Measurements from ENCODE around the gene P2RY14.
A peak's percentile ranks its signal among the peaks of the same experiment; 100 is the strongest.
"Not testable (repeated sequence)": the region's sequence is repeated elsewhere in the genome, so short reads cannot be mapped to it uniquely, and the experiment has no call there.

P2RY14 gene

DNA sequence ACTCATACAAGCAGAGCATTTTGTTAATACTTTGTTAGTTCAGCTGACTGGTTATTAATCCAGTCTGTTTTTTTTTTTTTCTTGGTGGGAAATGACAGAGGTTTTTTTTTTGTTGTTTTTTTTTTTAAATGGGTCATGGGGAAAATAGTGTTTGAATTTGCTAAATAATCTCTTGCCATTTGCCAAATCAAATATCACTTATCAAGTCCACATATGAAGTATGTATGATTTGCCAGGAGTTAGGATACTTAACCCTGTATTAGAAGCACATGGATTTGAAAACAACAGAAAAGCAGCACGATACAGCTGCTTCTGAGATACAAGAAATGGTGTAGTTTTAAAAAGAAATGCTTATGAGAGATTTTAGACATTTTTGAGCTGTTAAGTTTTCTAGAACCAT lies 21.6 kb downstream of the P2RY14 start:
- FAIRE-seq, result no peak

DNA sequence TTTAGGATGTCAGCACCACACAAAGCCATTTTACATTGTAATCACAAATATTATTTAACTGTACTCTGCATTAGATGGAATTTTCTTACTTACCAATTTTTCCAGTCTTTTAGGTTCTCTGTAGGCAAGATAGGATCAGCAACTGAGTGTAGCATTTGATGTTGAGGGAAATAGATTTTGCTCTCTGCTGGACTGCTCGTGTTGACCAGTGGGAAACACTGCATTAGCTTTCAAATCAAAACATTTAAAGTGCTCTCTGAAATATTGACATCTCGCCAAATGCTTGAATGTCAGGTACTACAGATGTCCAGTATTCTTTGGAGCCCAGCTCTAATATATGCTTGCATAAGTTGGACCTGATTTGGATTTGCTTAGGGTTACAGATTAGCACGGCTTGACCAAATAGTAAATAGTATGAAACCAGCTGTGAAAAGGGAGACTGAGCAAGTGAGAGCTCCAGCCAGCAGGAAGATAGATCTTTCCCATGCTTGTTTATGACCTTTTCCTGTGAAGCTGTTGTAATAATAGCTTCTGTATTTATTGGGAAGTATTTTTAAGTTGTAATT lies 29.5 kb downstream of the P2RY14 start:
- FAIRE-seq, result no peak

GRCh38 chr3:151242006-151242405 lies 36.3 kb downstream of the P2RY14 start:
- FAIRE-seq, result not testable (repeated sequence)

- peak; percentile 40 for FAIRE-seq
Measured at GRCh38 chr3:151236736-151237135, 41.6 kb downstream of the P2RY14 start.

- FAIRE-seq, result no peak
Measured at GRCh38 chr3:151236316-151236715, 42.0 kb downstream of the P2RY14 start.

DNA sequence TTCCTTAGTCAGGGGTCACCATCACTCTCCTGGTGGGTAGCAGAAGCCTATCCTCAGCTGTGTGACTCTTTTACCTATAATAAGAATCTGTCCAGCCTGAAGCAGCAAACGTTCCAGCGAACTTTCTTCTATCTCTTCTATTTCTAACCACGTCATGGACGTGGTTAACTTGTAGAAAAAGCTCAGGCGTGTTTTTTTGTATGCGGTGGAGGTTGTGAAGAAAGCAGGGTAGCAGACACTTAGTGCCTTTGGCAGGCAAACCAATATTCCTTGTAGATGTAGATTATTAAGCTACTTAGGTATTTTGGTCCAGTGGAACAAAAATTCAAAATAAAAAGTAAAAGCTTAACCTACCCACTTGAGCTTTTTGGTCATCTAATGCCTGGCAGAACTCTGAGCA lies 43.5 kb downstream of the P2RY14 start:
- no peak for FAIRE-seq

DNA sequence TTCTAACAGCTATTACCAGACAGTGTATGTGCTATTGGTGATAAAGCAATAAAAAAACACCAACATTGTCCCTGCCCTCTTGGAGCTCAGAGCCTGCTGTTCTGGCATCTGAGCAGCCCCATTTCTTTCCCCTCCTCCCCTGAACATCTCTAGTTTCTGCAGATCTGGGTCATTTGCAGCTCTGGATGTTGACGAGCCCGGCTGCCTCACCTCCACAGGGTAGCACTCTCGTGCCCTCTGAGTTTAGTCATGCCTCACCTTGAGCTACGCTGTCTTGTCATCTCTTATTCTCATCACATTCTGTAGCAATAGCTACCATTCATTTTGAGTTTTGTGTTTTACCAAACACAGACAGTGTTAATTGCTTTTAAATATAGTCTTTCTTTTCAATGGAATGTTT lies 45.4 kb downstream of the P2RY14 start:
- FAIRE-seq, result no peak

DNA sequence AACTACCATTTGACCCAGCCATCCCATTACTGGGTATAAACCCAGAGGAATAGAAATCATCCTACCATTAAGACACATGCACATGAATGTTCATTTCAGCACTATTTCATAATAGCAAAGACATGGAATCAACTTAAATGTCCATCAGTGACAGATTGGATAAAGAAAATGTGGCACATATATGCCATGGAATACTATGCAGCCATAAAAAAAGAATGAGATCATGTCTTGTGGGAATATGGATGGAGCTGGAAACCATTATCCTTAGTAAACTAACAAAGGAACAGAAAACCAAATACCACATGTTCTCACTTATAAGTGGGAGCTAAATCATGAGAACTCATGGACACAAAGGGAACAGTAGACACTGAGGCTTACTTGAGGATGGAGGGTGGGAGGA lies 45.9 kb downstream of the P2RY14 start:
- FAIRE-seq, result not testable (repeated sequence)

DNA sequence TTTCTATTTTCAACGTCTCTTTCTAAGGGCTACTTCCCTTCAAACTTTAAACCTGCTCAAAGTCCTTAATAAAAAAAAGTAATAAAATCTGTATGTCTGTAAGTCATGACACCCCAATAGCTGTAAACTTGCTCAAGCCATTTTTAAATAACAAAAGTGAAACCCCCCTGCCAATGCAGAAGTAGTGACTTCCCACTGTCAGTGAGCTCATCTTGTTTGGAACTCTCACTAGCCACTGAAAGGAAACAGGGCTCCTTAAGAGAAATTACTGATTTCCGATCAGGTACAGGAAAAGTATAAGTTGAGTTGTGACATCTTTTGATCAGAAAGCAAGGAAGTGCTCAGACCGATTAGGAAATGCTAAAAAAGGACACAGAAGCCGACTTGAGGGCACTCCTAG lies 47.7 kb downstream of the P2RY14 start:
- no peak for FAIRE-seq

DNA sequence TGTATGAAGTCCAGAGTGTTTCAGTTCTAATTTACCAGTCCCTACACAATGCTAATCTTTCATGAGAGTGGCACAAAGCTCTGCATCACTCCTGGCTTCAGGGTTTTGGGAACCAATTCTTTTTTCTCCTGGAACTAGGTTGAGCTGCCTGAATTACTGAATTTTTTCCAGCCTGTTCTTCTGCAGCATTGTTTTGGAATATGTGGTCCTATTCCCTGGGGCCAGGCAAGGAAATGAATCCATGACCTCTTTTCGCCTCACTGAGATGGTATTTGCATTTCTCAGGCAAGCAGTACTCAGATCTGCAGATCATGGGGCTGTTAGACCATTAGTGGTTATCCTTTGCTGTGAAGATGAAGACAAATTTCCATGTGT lies 49.7 kb downstream of the P2RY14 start:
- no peak for FAIRE-seq

- FAIRE-seq, result peak; percentile 46
Measured at GRCh38 chr3:151227807-151228665, 50.3 kb downstream of the P2RY14 start.

DNA sequence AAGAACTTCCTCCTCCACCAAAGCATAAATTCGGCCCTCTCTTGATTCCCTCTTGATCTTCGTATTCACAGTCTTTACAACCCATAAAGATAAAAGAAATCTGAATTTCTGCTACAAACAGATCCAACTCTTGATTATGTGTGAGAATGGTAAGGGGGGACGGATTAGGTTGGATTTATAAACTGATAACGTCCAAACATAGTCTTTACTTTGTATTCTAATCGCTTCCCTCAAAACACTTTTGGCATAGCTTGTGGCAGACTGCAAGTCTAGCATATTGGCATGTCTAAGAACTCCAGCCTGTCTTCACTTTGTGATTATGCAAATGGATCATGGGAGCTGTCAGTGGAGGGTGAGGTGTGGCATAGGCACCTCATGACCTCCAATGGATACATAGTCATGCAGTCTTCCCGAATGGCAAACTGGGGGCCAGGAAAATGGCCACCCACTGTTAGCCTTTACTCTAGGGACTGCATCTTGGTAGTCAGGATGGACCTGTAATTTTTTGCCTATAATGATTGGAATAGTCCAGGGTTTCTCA lies 51.0 kb downstream of the P2RY14 start:
- FAIRE-seq, result no peak

GRCh38 chr3:151226825-151227224 lies 51.5 kb downstream of the P2RY14 start:
- FAIRE-seq, result no peak

DNA sequence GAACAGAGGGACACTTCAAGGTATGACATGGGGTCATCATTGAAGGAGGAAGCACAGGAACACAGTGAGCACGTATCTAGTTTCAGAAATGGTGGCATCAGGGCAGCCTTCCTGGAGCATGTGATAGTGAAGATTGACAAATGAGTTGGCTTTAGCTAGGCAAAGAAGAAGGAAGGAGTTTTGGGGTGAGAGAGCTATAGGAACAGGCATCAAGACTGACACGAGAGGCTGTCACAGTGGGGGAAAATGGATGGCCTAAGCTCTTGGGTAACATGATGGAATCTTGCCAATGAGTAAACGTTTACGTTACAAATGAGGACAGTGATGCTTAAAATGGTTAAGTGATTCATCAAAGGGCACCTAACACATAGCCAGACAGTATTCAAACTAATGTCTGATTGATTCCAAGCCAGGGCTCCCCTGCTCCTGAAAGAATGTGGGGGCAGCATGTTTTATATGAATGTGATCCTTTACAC lies 52.2 kb downstream of the P2RY14 start:
- FAIRE-seq, result no peak

DNA sequence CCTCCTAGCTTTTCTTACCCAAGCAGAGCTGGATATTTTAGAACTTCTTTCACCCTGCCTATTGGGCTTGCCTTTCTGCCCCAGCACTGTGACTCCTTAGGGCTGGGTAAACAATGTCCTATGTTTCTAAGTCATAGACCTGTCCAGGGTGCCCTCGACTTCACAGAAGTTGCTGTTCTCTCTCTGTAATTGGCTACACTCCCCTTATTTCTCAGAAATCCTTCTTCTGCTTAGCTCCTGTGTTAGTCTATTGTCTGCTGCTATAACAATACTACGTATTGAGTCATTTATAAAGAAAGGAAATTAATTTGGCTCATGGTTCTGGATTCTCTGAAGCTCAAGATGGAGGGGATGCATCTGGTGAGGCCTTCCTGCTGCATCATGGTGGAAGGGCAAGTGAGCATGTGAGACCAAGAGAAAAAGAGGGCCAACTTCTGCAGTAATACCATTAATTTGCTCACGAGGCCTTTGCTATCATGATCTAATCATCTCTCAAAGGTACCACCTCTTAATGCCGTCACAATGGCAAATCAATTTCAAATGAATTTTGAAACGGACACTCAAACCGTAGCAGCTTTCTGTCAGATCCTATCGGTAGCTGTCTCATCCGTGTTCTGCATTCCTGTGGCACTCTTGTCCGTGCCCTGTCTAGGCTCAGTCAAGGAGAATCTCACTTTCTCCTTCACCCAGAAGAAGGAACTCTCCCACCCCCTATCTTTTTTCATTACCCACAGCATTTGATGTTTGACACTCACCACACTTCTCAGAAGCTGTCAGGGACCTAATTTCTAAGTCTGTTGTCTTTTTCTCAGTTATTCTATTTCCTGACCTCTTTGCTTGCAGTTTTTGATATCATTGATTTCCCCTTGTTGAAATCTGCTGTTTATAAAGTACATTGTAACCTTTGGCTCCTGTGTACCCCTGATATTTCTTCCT lies 53.0 kb downstream of the P2RY14 start:
- FAIRE-seq, result no peak

DNA sequence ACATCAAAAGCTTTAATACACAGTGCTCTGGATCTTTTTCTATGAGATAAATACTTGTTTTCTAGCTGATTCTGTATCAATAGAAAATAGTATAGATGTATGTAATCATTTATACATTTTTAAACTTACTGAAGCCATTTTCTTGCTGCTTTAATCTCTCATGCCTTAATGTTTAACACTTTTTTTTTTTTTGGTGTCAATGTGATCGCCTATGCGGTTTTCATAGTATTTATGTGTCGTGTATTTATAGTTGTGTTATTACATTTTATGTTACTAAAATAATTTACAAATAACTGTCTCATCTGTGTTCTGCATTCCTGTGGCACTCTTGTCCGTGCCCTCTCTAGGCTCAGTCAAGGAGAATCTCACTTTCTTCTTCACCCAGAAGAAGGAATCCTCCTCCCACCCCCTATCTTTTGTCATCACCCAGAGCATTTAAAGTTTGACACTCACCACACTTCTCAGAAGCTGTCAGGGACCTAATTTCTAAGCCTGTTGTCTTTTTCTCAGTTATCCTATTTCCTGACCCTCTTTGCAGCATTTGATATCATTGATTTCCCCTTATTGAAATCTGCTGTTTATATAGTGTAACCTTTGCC lies 54.0 kb downstream of the P2RY14 start:
- FAIRE-seq, result no peak

- FAIRE-seq, result no peak
Measured at GRCh38 chr3:151219056-151219455, 59.3 kb downstream of the P2RY14 start.

DNA sequence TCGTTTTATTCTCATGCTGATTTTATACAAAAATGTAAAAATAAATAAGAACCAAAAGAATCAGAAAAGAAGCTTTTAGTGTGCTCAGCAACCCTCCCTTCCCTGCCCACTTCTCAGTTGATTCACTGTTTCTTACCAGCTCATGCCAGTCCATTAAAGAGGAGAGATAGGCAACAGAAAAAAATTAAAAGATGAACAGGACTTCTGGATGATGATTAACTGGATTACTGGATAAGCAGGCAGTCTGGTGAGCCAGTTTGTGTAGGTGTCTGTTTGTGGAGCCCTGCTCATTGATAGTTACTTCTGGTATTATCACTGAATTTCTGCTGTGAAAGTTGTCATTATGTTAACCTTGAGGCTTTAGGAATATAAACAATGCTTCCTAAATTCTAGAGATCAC lies 60.2 kb downstream of the P2RY14 start:
- FAIRE-seq, result no peak

DNA sequence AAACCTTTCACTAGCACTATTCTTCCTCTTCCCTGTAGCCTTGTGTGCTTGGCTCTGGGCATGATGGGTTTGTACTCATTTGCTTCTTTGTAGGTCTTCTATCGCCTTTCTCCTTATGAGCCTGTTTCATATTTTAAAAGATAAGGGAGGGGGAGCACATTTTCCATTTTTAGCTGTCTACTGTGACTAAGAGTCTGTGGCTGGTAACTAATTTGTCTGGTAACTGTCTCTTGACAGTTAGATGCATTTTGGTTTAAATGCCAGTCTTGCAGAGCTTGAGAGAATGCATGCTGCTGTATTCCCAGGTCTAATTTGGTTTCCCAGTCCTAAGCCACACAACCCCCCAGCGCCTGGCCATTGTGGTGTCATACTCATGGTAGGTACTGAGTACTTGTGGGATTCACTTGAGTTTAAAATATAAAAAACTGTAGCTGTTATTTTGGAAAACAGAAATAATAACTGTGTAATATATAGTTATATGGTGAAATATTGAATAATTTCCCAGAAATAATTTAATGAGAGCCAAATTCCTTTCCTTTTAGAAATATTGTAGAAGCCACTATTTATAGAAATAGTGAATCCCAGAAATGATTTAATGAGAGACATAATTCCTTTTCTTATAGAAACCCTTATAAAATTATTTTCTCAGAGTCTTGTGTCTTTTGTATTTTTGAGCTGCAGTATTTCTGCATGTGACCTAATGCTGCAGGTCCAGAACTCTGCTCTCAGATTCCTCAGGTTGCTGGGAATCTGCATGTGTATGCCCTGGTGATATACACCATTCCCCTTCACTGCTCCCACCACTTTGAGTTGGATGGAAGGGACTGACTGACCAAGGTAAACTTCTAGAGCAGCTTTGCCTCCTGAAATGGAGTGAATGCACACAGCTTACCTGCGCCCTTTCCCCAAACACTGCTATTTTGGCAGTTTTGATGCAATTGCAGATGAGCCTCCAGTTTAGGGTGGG lies 61.4 kb downstream of the P2RY14 start:
- FAIRE-seq, result no peak

DNA sequence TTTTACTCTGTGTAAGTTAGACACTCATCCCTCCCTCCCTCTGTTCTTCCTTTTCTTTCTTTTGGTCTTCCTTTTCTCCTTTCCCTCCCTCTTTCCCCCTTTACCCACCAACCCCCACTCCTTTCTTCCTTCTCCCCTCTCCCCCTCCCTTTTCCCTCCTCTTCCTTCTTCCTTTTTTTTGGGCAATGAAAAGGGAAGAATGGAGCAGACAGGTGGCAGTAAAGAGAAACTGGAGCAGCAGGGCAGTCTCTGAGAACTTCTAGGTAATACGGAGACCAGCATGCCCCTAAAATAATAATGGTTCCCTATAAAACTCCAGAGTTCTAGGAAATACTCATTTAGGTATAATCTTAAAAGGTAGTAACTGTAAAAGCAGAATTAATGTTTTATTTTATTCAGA lies 63.9 kb downstream of the P2RY14 start:
- no peak for FAIRE-seq

GRCh38 chr3:151213881-151214280 lies 64.5 kb downstream of the P2RY14 start:
- FAIRE-seq, result no peak

- no peak for FAIRE-seq
Measured at GRCh38 chr3:151213151-151213550, 65.2 kb downstream of the P2RY14 start.
